Stimulated activated CD4-positive, alpha-beta T cell treated with anti-CD3 and anti-CD28 coated beads, TNF-alpha, amount 100 ng/mL, for 48 hours (primary cell): ENCODE measurements around the gene TMEM198.

ENCODE experiments used
- DNase-seq, 3 donors: peaks; one replicate each; pipeline ENCODE4 v3.0.0-alpha.2; 2020; ENCODE audit warnings: low read depth in 3 of 3

Gene TMEM198

GRCh38 chr2:219543596-219544358, at the start of gene TMEM198, which contains the start of gene CHPF:
TSS of gene TMEM198 (plus strand) at chr2:219544028. CDS start at chr2:219544728, 700 bp downstream.
TSS of gene CHPF (minus strand) at chr2:219543809. CDS start at chr2:219543538, 271 bp downstream.
- peak; percentile 91 to 95 (median 92) for DNase-seq

GRCh38 chr2:219494952-219495530, 48.8 kb upstream of the TMEM198 start:
- no peak for DNase-seq

GRCh38 chr2:219495531-219496122, 48.2 kb upstream of the TMEM198 start:
- peak; percentile 27 to 44 (median 41) for DNase-seq

GRCh38 chr2:219496247-219496824, 47.5 kb upstream of the TMEM198 start:
- no peak for DNase-seq

- no peak for DNase-seq
These were observed 46.9 kb upstream of the TMEM198 start for GRCh38 chr2:219496825-219497494.

GRCh38 chr2:219497495-219498279, 46.1 kb upstream of the TMEM198 start:
- no peak for DNase-seq

GRCh38 chr2:219498280-219499057, 45.4 kb upstream of the TMEM198 start, which contains the start of gene GMPPA:
TSS of gene GMPPA (plus strand) at chr2:219498891. CDS start at chr2:219499976, 1,085 bp downstream.
- peak; percentile 84 to 89 (median 88) for DNase-seq

GRCh38 chr2:219499058-219499307, 44.8 kb upstream of the TMEM198 start:
- DNase-seq = no peak

- DNase-seq = no peak
These were observed 44.3 kb upstream of the TMEM198 start for GRCh38 chr2:219499555-219499954.

- DNase-seq = no peak
These were observed 43.7 kb upstream of the TMEM198 start for GRCh38 chr2:219500135-219500534.

- no peak for DNase-seq
These were observed 42.0 kb upstream of the TMEM198 start for GRCh38 chr2:219501849-219502248.

GRCh38 chr2:219502618-219503017, 41.2 kb upstream of the TMEM198 start:
- DNase-seq = no peak

- DNase-seq = no peak
These were observed 38.2 kb upstream of the TMEM198 start for GRCh38 chr2:219505585-219505984.

GRCh38 chr2:219506153-219506801, 37.6 kb upstream of the TMEM198 start:
- DNase-seq = no peak

- DNase-seq = no peak
These were observed 36.9 kb upstream of the TMEM198 start for GRCh38 chr2:219506802-219507526.

GRCh38 chr2:219507581-219508443, 36.0 kb upstream of the TMEM198 start:
- DNase-seq = no peak

GRCh38 chr2:219508444-219508734, 35.4 kb upstream of the TMEM198 start:
- DNase-seq = no peak

- DNase-seq = no peak
These were observed 34.7 kb upstream of the TMEM198 start for GRCh38 chr2:219508971-219509779.
